NCI-H1092 treated with DMSO at 0.1 percent for 48 hours (cell line): ENCODE results near the gene KIAA0930.
"Not testable (repeated sequence)": the region's sequence is repeated elsewhere in the genome, so short reads cannot be mapped to it uniquely, and the experiment has no call there.

ENCODE experiments used
- DNase-seq: peaks from one replicate; lab custom pipeline; 2025; lab: John Stamatoyannopoulos, UW

Gene KIAA0930

GRCh38 chr22:45200860-45201511 is 39.7 kb downstream of the KIAA0930 start:
- DNase-seq, result no peak

GRCh38 chr22:45200230-45200629 is 40.5 kb downstream of the KIAA0930 start:
- DNase-seq, result no peak

- DNase-seq, result no peak
Observed at GRCh38 chr22:45199723-45200122, 41.0 kb downstream of the KIAA0930 start.

GRCh38 chr22:45198463-45198795 is 42.3 kb downstream of the KIAA0930 start:
- no peak for DNase-seq

- no peak for DNase-seq
Observed at GRCh38 chr22:45197606-45198462, 42.9 kb downstream of the KIAA0930 start.

- no peak for DNase-seq
Observed at GRCh38 chr22:45196926-45197605, 43.6 kb downstream of the KIAA0930 start.

GRCh38 chr22:45196308-45196707 is 44.4 kb downstream of the KIAA0930 start:
- DNase-seq, result no peak

- no peak for DNase-seq
Observed at GRCh38 chr22:45195616-45196015, 45.1 kb downstream of the KIAA0930 start.

GRCh38 chr22:45194686-45195085 is 46.0 kb downstream of the KIAA0930 start:
- no peak for DNase-seq

GRCh38 chr22:45192701-45193187 is 48.0 kb downstream of the KIAA0930 start:
- DNase-seq, result no peak

GRCh38 chr22:45191746-45192145 is 48.9 kb downstream of the KIAA0930 start:
- not testable (repeated sequence) for DNase-seq

GRCh38 chr22:45190202-45190872 is 50.4 kb downstream of the KIAA0930 start:
- DNase-seq, result no peak

- no peak for DNase-seq
Observed at GRCh38 chr22:45188779-45189178, 51.9 kb downstream of the KIAA0930 start.

GRCh38 chr22:45187891-45188290 is 52.8 kb downstream of the KIAA0930 start:
- no peak for DNase-seq

GRCh38 chr22:45185718-45186514 is 54.8 kb downstream of the KIAA0930 start:
- DNase-seq, result no peak

GRCh38 chr22:45183974-45184373 is 56.7 kb downstream of the KIAA0930 start:
- DNase-seq, result no peak

GRCh38 chr22:45181766-45182165 is 58.9 kb downstream of the KIAA0930 start:
- no peak for DNase-seq

GRCh38 chr22:45181240-45181639 is 59.5 kb downstream of the KIAA0930 start:
- DNase-seq, result no peak

- DNase-seq, result no peak
Observed at GRCh38 chr22:45180146-45180679, 60.5 kb downstream of the KIAA0930 start.

- DNase-seq, result no peak
Observed at GRCh38 chr22:45179276-45180049, 61.2 kb downstream of the KIAA0930 start.
